Fibroblast of villous mesenchyme (primary cell): Measurements from ENCODE around the gene SLX9. TPM values are rescaled to one million over a fixed set of nuclear protein-coding genes. Genes with fewer than 3 reads are reported as not detected.
A peak's percentile ranks its signal among the peaks of the same experiment; 100 is the strongest.
"Not testable (repeated sequence)": the region's sequence is repeated elsewhere in the genome, so short reads cannot be mapped to it uniquely, and the experiment has no call there.

Source experiments
- DNase-seq: peaks from one replicate; pipeline ENCODE4 v3.0.0-alpha.2; 2010; ENCODE audit warnings: low read depth
- H3K4me3 ChIP-seq: 2 replicates; pipeline ENCODE4 v1.5.1; 2011; ENCODE audit warnings: low read depth, mild to moderate bottlenecking, low read length
- total RNA-seq: library from RNA; depleted of rRNA; stranded (reverse); fragments of >200 nt; gene quantifications from 2 replicates; pipeline ENCODE4 v1.2.3, GENCODE V29; 2012
- TF ChIP-seq, protein P1 (sequence below): IDR thresholded peaks from 2 replicates; pipeline ENCODE4 v1.5.1; 2012; ENCODE audit warnings: low read depth, mild to moderate bottlenecking, low read length; ENCODE audit not compliant: insufficient read depth

SLX9 gene
- total RNA-seq, 1 donor = 12.1 TPM

DNA sequence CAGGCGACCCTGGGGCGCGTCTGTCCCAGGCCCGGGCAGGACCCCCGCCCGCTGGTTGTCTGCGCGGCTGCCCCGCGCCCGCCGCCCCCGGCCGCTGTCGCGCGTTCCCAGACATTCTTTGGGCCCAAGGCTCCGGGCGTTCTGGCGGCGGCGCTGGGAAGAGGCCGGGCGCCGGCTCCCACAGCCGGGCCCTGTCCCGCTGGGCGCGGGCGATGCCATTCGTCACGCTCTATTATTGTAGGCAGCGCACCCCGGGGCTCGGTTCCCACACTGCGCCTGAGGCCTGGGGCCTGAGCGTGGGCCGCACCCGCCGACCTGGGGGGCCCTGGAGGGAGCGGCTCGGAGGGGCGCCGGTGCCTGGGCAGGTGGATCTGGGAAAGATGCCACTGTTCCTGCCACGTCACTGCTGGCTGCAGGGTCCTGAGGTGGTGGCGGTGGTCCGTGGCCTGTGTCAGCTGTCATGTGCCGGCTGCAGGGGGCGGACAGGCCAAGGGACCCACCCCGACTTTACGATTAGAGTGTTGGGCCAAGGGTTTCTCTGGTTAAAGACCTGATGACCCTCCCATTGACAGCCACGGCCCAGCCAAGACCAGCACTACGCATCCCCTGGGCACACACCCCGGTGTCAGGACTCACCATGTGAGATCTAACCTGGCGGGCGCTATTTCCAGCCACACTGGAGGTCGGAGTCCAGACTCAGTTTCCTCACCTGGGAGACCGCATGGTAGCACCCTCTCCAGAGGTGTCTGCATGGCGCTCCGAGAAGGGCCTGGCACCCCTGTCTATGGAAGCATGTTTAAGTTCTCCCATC lies 79.5 kb downstream of the SLX9 start:
- TF ChIP-seq, protein P1, sequence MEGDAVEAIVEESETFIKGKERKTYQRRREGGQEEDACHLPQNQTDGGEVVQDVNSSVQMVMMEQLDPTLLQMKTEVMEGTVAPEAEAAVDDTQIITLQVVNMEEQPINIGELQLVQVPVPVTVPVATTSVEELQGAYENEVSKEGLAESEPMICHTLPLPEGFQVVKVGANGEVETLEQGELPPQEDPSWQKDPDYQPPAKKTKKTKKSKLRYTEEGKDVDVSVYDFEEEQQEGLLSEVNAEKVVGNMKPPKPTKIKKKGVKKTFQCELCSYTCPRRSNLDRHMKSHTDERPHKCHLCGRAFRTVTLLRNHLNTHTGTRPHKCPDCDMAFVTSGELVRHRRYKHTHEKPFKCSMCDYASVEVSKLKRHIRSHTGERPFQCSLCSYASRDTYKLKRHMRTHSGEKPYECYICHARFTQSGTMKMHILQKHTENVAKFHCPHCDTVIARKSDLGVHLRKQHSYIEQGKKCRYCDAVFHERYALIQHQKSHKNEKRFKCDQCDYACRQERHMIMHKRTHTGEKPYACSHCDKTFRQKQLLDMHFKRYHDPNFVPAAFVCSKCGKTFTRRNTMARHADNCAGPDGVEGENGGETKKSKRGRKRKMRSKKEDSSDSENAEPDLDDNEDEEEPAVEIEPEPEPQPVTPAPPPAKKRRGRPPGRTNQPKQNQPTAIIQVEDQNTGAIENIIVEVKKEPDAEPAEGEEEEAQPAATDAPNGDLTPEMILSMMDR = no peak
- DNase-seq = no peak
- no peak overlapping the region for H3K4me3 ChIP-seq

DNA sequence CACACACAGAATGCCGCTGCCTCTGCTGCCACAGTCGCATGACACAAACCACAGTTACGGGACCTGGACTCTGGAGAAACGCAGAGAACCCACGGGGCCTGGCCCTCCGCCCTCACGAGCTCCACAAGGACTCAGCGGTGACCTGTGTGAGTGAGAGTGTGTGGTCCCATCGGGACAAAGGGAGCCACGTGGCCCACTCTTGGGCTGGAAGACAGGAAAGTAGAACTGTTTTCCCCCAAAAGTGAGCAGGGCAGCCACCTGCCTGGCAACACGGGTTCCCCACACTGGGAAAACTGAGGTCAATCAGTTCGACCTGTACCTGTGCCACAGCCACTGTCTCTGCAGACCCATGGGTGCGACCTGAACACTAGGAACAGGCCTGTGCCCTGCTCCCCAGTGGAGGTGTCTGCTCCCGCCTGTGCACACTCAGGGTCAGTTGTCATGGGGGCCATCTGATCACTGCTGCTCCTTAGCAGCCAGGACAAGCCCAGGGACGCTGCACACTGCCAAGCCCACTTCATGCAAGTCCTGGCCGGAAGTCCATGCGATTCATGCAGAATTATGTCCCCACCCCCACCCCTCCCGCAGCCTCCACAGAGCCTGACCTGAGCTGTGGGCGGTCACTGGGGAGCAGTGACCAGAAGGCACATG lies 80.2 kb downstream of the SLX9 start:
- DNase-seq = no peak
- TF ChIP-seq, protein P1 = no peak
- no peak overlapping the region for H3K4me3 ChIP-seq

DNA sequence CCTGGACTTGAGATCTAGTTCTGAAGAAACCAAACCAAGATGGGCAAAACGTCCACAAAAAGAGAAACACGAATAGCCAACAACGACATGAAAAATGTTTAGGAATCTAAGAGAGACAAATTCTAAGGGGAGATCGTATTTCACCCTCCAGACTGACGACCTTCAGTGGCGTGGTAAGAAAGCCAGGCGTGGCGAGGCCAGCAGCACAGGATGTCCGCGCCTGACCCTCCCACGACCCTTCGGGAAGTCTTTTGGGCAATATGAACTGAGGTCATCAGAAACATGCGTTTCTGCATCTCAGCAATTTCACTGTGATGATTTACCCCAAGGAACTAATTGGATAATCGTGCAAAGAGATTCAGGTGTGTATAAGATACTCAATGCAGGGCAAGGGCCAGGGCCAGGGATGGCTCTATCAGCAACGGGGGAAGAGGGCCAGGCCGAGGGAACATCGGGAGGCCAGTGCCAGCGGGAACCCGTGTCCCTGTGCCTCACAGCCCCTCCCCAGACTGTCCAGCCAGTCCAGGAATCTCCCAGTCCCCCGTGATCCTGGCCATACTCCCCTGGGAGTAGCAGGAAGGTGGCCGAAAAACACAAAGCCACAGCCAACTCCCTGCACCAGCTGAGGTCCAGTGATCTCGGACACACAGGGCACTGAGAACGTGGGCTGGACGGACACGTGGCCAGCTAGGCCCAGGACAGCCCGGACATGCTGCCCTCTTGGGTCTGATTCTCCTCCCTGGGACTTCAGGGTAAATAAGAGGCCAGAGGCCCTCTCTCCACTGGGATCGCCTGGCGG lies 81.0 kb downstream of the SLX9 start:
- DNase-seq = peak; percentile 22
- H3K4me3 ChIP-seq = no peak overlapping the region
- TF ChIP-seq, protein P1 = no peak

DNA sequence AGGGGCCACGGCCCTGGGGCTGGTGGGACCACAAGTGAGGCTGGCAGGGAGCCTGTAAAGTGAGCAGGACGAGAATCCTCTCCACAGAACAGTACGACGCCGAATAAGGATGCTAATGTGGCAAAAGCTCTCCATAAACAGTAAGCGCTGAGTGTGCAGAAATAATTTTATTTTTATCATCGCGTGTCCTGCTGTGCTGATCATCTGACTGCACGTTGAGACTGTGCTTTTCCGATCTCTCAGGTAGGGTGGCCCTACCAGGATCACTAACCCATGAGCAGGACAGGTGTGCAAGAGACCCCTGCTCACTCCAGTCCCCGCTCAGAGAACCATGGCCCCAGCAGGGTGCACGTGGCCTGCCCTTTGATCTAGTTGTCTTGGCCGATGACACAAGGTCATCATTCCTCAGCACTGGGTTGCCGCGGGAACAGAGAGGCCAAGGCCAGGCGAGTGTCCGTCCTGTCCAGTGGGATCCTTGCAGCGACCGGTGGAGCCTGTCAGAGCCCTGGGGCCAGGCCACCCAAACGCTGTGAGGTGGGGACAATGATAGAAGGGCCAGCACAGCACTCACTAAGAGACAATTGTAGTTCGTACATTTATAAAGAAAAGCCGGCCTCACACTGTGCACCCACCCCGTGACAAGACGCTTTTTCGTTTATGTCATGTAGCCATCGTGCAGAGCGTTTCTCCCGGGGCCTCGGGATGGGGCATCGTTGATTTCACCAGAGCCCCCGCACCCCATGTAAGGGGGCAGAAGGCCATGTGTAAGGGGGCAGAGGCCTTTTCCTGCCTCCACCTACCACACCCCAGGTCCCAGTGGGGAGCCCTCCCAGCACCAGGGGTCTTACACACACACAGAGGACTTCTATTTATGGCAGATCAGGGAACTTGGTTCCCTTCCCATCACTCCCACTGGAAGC lies 81.9 kb downstream of the SLX9 start:
- TF ChIP-seq, protein P1 = no peak
- no peak overlapping the region for H3K4me3 ChIP-seq
- no peak for DNase-seq

DNA sequence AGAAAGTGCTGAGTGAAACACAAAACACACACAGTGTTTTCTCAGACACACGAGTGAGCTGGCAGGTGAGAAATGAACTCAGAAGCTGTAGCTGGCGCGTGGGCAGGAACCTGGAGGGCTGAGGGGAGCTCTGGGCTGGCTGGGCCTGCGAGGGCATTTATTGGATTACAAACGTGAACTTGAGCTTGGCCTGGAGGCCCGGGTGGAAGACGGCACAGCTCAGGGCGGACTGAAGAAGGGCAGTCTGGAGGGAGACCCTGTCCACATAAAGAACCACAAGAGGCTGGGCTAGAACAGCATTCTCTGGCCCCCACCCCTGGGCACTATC lies 82.5 kb downstream of the SLX9 start:
- no peak overlapping the region for H3K4me3 ChIP-seq
- no peak for DNase-seq
- TF ChIP-seq, protein P1 = no peak

DNA sequence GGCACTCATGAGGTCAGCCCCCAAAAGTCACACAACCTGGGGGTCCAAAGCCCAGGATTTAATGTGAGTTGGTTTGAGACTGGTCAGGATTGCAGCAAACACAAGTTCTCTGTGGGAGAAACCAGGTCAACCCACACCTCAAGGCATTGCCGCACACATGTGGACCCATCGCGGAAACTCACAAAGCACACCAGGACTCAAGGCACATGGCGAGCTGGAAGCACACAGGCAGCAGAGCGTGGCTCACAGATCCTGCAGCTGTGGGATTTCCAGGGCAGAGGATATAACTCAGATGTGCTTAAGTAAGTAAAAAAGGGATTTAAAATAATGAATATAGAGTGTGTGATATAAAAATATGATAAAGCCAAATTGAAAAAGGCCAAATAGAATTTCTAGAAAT lies 82.9 kb downstream of the SLX9 start:
- no peak for DNase-seq
- TF ChIP-seq, protein P1 = no peak
- no peak overlapping the region for H3K4me3 ChIP-seq

DNA sequence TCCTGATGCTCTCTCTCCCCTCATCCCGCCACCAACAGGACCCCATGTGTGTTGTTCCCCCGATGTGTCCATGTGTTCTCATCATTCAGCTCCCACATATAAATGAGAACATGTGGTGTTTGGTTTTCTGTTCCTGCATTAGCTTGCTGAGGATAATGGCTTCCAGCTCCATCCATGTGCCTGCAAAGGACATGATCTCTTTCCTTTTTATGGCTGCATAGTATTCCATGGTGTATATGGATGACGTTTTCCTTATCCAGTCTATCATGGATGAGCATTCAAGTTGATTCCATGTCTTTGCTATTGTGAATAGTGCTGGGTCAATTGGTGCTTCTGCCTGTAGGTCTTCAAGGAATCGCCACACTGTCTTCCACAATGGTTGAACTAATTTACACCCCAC lies 84.7 kb downstream of the SLX9 start:
- DNase-seq, H3K4me3 ChIP-seq: not testable (repeated sequence)
